GM13976 (cell line): ENCODE measurements around the gene MEF2B.
"Not testable (repeated sequence)": the region's sequence is repeated elsewhere in the genome, so short reads cannot be mapped to it uniquely, and the experiment has no call there.

Experiments used
- DNase-seq: peaks from one replicate; pipeline ENCODE4 v3.0.0; 2012; ENCODE audit warnings: low spot score
- in situ Hi-C: fragments of 300-500 bp; cut with MboI; formaldehyde crosslinking; loops from one replicate; pipeline ENCODE4 v1.12.0; 2022; ENCODE audit warnings: low sequenced_read_pairs, mixed read lengths, inconsistent platforms; ENCODE audit not compliant: unreplicated experiment
- TF ChIP-seq, protein P1 (sequence below): IDR thresholded peaks from 2 replicates; pipeline ENCODE4 v1.5.1; 2012; ENCODE audit warnings: borderline replicate concordance, mild to moderate bottlenecking; ENCODE audit not compliant: insufficient read depth; ENCODE audit errors: extremely low read depth, missing control alignments, control extremely low read depth

The MEF2B gene

DNA sequence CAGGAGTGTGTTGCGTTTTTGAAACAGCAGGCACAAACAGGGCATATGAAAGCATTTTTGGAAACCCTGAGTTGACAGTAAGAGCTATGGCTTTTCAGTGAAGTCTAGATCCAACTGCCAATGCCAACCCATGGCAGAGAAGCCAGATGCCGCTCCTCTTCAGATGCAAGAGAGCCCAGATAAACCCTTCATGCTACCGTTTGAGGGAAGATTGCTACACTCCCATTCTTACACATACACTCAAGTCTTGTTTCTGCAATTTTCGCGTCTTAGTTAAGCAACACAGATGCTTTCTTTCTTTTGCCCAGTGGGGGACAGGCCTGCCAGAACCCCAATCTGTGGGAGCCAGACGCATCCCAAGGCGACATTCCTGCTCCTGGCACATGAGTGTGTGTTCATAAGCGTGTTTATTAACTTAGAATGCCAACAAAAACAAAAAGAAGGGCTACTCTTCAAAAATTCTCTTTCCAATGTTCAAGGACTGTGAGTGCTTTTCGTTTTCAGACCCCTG is 11.5 kb upstream of the MEF2B start:
- in situ Hi-C loops: loop anchor here (5.0 to 25.0 kb wide), 2 partner anchors 39 to 306 kb away; no protein-coding TSS in a partner anchor
- DNase-seq: no peak
- TF ChIP-seq, protein P1, sequence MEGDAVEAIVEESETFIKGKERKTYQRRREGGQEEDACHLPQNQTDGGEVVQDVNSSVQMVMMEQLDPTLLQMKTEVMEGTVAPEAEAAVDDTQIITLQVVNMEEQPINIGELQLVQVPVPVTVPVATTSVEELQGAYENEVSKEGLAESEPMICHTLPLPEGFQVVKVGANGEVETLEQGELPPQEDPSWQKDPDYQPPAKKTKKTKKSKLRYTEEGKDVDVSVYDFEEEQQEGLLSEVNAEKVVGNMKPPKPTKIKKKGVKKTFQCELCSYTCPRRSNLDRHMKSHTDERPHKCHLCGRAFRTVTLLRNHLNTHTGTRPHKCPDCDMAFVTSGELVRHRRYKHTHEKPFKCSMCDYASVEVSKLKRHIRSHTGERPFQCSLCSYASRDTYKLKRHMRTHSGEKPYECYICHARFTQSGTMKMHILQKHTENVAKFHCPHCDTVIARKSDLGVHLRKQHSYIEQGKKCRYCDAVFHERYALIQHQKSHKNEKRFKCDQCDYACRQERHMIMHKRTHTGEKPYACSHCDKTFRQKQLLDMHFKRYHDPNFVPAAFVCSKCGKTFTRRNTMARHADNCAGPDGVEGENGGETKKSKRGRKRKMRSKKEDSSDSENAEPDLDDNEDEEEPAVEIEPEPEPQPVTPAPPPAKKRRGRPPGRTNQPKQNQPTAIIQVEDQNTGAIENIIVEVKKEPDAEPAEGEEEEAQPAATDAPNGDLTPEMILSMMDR: no peak

DNA sequence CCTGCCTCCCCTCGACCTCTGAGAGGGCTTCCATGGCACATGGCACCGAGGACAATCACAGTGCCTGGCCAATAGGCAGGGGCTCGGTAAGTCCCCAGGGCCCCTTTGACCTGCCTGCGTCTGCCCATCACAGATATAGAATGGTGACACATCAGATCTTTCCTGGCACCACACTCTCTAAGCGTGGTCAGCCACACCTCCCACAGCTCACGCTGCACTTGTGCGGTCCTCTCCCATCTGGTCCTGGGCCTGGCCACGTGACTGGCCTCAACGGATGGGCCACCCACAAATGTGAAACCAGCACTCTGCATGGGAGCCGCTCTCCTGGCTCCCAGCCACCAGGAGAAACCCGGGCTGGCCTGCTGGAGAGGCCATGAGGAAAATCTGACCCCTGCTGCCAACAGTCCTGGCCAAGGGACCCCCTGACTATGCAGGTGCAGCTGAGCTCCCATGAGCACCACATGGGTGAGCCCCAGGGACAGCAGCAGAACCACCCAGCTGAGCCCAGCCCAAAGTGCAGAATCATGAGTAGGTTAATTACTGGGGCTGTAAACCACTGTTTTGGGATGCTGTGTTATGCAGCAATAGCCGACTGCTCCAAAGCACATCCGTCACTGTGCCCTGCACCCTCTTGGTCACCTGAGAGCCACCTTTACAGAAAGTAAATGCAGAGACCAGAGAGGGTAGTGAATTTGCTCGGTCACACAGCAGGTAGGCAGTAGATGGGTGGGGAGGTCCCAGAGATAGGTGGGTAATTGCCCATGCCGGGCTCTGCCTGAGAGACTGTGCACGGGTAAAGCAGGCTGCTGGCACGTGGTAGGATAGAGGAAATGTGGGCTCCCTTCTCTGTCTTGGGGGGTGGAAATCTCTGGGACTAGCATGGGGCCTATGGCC is 9.7 kb upstream of the MEF2B start:
- in situ Hi-C loops: loop anchor here (5.0 to 25.0 kb wide), 2 partner anchors 37 to 308 kb away; no protein-coding TSS in a partner anchor
- DNase-seq: no peak
- TF ChIP-seq, protein P1: no peak

DNA sequence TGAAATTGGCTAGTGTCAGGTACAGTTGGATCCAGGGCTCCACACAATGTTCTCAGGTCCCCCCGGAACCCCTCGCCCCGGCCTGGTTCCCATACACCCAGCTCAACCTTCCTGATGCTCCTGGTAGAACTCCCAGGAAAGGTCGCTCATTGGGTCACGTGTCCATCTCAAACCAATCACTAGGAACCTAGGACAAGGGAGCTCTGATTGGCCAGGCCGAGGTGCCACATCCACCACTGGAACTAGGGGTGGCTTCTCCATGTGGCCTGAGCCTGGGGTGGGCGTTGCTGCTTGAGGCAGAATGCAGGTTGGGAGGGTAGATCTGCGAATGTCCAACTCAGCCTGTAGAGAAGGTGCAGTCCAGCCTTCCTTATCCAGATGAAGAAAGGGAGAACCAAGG is 6.9 kb upstream of the MEF2B start:
- DNase-seq: no peak
- in situ Hi-C loops: loop anchor here (25.0 kb wide), 1 partner anchor 310 kb away; no protein-coding TSS in a partner anchor
- TF ChIP-seq, protein P1: no peak

DNA sequence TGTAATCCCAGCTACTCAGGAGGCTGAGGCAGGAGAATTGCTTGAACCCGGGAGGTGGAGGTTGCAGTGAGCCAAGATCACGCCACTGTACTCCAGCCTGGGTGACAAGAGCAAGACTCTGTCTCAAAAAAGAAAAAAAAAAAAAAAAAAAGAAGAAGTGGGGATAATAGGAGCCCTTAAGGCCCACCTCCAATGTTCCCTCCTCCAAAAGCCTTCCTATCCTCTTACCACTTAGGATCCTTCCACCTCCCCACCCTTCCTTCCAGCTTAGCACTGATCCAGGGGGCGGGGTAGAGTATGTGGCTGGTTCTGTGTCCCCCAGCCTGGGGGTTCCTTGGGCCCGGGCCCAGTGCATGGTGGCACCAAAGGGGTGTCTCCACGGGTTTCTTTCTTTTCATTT is 3.2 kb upstream of the MEF2B start:
- DNase-seq, in situ Hi-C loops: not testable (repeated sequence)

DNA sequence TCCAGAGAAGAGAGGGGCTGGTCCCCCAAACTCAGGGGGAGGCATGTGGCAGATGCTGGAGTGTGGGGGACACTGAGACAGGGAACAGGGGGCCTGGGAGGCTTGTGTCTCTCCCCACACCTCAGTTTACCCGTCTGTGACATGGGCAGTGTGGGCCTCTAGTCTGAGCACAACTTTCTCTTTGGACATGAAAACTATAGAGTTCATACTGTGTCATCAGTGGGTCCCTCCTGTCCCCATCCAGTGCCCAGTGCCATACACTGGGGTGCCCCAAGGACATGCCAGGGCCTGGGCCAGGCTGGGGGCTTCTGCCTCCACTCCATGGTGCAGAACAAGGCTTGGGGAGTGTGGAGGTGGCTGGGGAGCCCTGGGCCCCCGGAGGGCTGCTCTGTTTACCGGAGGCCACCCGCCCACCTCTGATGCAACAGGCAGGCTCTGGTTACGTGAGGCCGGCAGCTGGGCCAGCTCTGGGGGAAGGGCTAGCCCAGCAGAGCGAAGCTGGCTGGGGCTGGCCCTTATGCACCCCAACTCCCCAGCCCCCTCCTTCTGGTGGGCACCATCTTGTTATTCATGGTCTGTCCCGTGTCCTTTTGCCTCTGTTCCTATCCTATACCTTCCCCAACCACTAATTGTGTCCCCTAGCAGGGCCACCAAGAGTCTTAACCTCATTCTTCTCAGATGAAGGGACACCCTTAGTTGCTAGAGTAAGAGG is 1.9 kb upstream of the MEF2B start:
- in situ Hi-C loops: no loop called here
- TF ChIP-seq, protein P1: no peak
- DNase-seq: peak; percentile 80

DNA sequence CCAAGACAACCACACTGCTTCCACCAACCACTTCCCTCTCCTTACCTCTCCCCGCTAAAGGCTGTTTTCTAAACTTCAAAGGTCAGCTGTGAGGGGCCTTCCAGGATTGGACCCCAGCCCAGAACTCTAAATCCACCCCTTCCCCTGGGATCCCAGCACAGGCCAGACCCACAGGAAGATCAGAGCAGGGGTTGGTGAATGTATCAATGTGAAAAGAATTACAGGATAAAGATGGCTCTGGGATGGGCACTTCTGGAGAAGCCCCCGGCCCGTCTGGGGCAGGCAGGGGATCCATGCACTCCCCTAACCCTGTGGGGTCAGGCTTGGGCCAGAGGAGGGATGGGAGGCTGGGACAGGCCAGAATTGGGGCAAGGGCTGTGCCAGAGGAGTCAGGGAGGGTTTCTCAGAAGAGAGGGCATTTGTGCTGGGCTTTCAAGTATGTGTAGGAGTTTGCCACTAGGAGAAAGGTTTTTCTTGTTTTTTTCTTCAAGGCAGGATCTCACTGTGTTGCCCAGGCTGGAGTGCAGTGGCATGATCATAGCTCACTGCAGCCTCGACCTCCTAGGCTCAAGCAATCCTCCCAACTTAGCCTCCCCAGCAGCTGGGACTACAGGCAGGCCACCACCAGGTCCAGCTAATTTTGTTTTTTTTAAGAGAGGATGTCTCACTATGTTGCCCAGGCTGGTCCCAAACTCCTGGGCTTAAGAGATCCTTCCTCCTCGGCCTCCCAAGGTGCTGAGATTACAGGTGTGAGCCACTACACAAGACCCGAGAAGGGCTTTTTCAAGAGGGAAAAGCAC is 1.0 kb upstream of the MEF2B start:
- in situ Hi-C loops: no loop called here
- no peak for DNase-seq
- TF ChIP-seq, protein P1: no peak
